CMK (cell line): ENCODE results near the gene TM4SF4.

Source experiments
- DNase-seq: peaks from one replicate; pipeline ENCODE4 v3.0.0-alpha.2; 2010; ENCODE audit warnings: low read depth

TM4SF4 gene

DNA sequence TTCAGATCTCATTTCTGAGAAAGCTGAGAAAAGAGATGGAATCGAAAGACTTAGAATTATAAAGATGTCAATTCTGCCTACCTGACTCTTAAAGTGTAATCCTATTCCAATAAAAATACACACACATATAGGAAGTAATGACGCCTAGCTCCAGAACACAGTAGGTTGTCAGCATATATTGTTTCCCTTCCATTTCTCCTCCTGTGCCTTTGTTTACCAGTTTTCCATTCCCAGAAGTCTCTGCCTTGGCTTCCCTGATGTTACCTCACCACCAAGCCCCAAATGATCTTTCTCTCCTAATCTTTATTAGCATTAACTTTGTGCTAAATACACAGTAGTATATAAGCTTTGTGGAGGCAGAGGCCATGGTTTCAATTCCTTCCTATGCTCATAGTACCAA is 40.0 kb downstream of the TM4SF4 start:
- no peak for DNase-seq

DNA sequence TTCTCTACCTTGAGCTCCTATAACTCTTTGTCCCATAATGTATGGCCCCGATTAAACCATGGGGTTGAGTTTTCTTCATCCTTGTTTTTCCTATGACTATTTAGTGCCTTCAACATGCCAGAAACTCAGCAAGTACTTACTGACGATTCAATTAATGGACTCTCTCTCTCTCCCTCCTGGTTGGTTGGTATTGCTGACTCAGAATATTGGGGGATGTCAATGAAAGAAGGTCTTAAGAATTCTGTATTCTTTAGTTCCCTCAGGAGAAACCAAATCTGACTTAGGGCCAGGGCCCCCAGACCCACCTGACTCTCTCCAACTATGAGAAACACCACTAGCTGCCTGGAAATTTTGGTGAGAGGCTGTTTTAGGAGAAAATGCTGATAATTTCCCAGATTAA is 40.8 kb downstream of the TM4SF4 start:
- no peak for DNase-seq

DNA sequence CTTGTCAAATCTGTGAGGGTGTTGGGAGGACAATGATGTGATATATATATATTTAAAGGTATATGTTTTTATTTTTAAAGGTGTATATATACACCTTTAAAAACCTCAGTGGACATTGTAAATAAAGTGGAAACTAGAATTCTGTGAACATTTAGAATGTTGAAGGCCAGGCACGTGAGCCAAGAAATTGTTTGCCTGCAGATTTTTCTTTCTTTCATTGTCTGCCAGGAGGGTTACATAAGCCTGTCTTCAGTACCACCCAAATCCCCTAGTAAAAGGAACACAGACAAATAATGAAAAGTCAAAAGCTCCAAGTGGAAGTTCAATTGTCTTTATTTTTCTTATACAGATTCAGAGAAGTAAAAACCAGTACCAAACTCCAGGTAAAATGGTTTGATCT is 42.4 kb downstream of the TM4SF4 start:
- no peak for DNase-seq

DNA sequence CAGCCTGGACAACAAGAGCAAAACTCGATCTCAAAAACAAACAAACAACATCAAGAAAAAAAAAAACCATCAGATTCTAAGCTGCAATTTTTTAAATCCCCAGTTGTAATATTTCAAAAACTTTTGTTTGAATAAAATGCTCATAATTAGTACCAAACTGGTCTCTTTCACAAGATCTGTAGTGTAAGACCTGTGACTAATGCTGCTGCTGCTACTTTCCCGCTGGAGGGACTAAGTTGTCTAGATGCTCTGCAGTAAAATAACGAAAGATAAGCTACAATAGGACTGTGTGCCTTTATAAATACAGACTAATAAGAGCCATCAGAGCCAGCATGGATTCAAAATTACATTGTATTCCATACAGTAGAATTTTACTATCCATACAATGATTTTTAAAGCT is 45.4 kb downstream of the TM4SF4 start:
- DNase-seq, result no peak

DNA sequence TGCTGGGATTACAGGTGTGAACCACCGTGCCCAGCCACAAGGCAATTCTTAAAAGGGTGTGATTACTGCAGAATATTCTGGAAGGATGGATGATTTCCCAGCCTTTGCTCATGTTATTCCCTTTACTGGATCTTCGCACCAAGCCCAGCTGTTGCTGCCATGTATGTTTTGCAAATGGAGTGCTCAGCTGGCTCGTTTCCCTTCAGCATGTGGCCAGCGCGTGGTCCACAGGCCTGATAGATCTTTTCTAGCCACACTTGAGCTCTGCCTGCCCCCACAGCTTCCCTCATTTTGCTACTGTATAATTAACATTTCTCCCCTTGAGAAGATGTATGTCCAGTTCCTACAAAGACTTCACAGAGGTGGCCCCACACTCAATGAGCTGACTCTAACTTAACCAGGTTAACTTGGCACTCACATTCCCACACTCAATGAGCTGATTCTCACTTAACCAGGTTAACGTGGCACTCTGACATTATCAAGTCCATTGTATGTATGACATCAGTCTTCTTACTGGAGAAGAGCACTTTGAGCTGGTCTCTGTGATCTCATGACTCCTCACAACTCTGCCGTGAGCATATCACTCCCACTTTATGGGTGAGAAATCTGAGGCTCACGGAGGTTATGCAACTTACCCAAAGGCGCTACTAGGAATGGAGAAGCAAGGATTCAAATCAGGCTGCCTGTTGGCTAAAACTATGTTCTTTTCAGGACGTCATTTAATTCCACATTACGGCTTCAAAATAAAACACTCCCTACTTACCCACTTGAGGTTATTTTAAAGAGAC is 49.2 kb downstream of the TM4SF4 start:
- DNase-seq, result no peak

DNA sequence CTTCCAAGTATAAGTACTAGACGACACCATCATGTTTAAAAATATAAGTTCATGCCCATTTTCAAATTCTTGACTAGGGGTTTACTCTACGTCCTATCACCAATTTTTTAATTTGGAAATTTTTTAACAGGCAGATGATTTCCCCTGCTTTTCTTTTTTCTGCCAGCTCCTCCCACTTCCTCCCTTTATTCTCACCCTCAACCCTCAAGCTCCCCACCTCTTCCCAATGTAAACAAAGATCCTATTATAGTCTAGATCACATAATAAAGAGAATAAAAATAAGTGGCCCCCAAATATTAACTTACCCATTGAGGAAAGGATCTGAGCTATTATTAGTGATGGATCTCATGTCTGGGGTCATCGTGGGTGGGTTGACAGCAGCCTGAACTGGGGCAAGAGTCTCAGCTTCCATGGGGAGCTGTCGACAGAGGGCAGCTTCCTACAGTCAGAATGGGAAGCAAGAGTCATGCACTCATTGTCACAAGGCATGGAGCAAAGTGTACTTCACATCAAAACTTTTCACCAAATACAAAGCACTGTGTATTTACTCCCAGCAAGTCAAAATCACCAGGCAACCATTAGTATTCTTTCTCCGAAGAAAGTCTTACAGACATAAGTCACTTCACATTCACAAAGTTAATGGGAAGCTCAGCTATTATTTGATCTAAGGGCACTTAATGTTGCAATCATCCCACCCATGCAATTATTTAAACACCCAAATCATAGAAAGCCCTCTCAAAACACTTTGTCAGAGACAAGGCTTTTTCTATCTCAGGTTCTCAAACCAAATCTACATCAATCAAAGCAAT is 53.2 kb downstream of the TM4SF4 start:
- no peak for DNase-seq

DNA sequence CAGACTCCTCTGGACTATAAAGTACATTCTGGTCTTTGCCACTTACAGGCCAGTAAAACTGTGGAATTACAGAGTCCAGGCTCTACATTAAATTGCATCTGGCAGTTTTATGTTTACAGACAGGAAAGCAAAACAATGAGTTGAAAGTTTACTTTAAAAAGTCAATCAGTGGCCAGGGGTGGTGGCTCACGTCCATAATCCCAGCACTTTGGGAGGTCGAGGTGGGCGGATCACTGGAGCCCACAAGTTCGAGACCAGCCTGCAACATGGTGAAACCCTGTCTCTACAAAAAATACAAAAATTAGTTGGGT is 53.8 kb downstream of the TM4SF4 start:
- no peak for DNase-seq

DNA sequence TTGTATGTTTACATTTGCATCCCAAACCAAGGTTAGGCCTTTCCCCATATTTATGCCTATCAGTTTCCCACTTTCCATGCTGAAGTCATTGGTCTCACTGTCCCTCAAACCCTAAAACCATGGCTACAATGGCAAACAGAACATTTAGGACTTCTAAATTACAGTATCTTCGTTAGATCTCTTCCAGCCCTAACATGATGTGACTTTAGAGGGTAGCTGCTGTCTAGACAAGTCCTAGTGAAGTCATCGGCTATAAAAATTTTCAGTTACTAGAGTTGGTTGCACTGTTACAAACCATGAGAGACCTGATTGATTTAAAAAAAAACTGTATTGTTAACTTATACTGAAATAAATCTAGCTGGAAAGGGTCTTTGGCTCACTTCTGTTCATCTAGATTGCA is 54.6 kb downstream of the TM4SF4 start:
- DNase-seq, result no peak

DNA sequence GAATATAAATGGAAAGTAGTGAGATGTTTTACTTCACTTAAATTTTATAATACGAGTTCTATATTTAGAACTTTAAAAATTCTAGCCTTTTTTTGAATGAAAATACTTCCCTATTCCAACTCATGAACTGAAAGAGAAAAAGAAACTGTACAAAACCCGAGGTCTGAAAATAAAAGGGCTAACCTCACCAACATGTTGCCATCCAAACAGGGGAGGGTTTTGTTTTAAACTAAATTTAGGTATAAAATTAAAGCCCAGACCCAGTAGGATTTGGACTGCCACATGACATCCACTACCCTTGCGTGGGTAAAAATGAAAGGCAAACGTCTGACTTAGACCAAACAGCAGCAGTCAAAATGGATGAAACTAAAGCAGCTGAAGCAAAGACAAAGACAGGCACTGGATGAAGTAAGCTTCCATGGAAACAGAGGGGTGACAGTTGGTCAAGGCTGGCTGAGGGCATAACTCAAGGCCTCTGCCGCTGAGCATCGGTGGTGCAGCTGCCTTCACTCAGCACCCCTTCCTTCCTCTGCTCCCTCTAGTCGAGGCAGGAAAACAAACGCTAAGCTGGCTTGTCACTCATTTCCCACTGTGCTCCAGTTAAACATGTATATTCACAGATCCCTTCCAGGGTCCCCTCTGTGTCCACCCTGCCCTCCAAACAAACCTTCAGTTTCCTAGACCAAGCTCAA is 58.1 kb downstream of the TM4SF4 start:
- DNase-seq, result no peak

DNA sequence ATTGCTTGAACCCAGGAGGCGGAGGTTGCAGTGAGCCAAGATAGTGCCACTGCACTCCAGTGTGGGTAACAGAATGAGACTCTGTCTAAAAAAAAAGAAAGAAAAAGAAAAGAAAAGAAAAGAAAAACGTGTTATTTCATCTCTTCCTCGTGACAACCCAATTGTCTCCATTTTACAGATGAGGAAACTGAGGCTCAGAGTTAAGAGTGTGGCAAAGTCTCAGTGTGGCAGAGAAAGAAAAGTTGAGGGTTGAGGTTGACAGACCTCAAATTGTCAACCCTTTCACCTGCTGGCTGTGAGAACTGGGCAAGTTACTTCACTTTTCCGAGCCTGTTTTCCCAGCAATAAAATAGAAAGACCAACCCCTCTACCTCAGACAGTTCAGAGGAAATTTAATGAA is 59.6 kb downstream of the TM4SF4 start:
- DNase-seq, result no peak

DNA sequence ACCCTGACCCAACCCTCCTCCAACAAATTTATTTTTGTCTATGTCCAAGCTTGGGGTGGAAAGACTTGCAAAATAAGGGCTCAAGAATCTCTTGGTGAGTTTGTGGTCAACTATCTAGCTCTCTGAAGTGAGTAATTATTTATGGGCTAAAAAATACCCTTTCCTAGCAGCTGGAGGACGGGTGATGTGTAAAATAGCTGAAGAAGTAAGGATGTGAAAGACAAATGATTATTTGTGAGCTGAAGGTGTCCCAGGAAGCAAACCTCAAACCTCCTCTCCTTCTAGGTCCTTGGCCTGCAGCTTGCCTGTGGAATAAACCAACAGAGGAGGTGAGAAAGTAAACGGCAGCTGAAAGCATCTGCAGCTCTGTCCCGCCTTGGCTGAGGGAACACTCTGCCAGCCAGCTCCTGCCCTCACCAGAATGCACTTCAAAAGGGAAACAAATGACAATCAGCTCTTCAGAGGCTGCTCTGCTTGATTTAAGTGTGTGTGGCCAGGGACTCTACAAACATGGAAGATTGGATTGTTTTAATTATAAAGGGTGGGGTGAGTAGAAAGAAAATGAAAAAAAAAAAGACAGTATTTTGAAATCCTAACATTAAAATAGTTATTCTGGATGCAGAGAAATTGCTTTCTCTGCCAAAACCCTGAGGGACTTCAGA is 60.3 kb downstream of the TM4SF4 start:
- no peak for DNase-seq

DNA sequence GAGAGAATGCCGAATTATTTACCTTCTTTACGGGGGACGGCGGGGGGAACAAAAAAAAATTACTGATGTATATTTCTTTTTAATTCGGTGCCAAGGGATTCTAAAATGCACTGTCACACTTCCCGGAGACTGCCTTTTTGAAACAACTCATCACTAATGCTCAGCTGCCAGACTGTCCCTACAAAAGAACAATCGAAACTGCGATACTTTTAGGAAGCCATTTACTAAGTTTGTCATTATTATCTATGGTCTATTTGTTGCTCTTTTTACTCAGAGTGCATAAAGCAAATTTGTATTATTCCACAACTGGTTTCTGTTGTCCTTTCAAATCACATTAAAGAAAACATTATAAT is 60.8 kb downstream of the TM4SF4 start:
- DNase-seq, result no peak

DNA sequence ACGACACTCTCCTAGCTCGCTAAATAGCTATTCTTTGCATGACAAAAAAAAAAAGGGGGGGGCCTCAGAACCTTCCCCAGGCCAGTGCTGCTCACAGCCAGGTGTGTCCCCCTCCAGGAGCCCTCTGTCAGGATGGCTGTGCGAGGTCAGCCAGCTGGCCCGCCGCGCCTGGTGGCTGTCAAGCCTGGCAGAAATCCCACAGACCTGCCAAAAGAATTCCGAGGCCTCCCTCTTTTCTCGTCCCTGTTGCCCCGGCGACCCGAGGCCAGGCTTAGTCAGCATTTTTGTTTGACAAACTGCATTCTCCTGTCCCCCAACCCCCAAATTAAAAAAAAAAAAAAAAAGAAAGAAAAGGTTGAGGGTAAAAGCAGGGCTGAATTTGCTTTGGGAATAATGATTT is 61.9 kb downstream of the TM4SF4 start:
- no peak for DNase-seq

DNA sequence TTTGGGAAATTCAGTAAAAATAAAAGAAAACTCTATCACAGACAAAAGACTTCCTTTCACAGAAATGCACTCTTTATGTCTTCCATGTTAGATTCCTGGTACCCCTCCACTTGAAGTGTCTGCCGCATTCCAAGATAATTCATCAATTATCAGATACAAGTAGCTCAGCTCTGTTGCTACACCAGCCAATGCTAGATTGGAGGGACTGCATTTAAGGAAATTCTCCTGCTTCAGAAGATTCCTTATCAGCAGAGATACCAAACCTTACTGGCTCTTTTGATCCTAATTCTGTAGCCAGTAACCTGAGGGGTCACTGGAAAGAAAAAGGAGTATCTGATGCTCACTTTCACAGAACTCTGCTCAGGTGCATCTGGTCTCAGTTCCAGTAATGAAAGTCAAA is 63.9 kb downstream of the TM4SF4 start:
- DNase-seq, result no peak

DNA sequence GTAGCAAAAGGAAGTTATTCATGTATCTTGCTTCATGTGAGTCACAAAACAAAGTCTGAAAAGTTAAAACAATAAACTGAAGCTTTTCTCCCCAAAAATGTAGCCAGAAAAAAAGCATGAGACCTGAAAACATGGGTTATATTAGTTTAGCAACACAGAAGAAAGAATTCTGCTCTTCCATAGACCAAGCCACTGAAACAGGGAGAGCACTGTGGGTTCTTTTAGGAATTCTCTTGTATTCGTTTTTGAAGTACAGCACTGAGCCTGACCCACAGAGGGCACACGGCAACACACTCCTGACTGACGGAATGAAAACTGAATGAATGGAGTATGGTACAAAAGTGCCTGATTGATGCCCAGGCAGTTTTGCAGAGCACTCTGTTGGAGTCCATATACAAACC is 66.6 kb downstream of the TM4SF4 start:
- no peak for DNase-seq

DNA sequence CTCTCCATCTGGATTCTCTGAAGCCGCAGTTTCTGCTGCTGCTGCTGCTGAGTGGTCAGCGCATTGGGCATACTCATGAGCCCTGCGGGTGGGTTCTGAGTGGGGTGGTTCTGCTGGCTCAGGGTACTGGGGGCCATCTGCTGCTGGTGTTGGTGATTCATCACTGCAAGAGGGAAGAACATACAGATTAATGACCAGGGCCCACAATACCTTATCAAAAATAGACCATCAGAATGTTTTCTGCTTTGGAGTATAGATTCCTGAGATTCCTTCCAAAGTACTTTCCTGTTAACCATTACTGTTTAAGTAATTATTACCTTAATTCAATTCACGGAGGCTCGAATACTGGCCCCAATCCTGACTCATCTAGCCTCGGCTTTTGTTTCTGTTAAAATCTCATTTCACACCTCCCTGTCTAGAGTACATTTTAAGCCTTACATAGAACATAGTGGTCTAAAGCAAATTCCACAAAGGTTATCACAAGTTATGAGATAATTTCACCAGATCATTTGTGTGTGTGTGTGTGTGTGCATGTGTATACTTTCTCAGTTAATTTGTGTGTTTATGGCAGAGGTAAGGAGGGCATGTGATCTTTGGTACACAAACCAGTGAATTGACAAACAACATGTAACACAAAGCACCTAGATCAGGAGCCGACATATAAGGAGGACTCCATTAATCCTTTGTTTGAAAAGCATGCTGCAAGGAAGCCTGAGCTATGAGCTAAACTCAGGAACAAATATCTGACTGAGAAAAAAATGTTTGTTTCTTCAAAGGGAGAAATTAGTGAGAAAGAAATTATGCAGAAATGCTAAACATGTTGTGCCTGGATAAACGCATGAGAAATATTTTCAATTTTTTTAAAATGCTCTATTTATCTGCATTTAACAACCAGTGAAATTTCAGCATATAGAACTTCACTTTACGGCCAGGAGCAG is 68.1 kb downstream of the TM4SF4 start:
- DNase-seq, result no peak

DNA sequence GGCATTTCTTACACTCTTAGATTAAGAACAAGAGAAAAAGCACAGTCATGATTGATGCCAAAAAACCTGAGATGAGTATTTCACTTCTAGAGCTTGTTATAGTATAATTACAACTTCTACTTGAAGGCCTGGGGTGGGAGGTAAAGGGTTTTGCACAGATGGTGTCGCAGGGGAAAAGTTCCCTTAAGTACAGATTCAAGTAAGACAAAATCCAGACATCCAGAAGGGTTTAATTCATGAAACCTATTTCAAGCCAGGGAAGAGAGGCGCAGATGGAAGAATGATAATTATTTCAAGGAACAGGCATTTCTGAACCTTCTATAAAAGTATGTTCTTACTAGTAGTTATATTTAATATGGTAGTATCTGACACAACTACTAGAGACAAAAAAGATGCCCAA is 70.6 kb downstream of the TM4SF4 start:
- DNase-seq, result no peak

DNA sequence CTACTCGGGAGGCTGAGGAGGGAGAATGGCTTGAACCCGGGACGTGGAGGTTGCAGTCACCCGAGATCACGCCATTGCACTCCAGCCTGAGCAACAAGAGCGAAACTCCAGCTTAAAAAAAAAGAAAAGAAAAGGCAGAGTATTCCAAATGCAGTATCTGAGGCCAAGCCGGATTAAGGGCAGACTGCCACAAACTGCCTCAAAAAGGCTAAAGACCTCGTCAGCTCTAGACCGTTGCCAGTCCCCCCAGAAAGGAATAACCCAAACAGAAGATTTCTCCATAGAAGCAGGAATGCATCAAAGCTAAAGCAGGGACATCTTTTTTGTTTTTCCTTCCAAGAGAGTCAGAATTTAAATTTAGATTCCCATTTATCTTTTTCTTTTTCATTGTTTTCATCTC is 72.9 kb downstream of the TM4SF4 start:
- DNase-seq, result no peak

DNA sequence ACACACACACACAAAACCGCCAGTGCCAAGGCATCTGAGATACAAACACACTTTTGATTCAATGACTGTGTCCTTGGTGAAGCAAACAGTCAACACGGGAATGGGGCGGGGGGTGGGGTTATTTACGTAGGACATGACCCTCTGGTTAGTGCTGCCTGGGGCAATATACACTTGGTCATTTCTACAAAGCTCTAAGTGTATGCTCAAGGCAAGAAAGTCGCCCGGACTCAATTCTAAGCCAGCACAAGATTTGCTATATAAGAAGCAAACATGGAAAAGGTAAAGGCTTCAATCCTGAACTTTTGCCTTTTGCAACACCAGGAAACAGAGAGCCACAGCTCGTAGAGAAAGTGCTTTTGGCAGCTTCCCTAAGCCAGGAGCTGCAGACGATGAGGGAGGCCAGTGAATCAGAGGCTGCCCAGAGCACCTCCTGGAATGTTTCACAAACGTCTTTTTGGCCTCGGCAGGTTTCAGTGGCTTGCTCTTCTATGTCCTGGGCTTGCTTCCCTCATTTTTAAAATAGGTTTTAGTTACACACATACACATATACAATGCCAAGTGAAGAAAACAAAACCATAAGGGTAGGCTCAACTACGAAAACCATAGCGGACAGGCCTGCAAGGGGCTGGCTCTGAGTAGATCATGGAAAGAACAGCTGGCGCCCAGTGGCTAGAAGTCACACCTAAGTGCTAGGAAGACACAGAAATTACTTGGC is 73.6 kb downstream of the TM4SF4 start:
- DNase-seq, result no peak

DNA sequence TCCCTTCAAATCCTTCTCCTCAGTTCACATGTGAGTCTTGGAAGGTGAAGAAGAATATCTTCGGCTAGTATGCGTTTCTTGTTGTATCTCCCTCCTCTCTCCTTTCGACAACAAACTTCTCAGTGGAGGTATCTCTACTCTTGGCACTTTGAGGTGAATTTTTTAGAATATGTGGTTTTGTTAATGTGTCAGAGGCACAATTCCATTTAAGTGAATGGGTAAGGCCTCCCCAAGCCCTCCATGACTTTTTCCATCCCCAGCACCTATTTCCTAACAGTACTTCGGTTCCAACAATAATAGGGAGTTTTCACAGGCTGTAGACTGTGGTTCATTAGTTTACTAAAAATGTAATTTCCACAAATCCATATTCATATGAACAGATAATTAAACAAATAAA is 74.2 kb downstream of the TM4SF4 start:
- DNase-seq, result no peak

DNA sequence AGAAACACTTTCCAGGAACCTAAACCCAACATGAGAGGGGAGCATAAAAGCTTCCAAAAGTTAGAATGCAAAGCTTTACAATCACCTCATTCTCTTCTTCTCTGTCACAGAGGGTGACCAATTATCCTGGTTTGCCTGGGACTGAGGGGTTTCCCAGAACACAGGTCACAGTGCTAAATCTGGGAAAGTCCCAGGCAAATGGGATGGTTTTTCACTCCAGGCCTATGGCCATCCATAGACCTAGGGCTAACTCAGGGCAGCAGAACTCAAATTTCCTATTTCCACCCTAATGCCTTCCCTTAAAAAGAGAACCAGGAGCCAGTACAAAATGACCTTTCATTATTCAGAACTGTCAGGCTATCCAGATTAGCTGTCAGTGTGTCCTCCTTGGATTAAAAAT is 77.0 kb downstream of the TM4SF4 start:
- DNase-seq, result no peak
